ENCODE data around the gene VPS13D. TPM values are rescaled to one million over a fixed set of nuclear protein-coding genes. Genes with fewer than 3 reads are reported as not detected.

The VPS13D gene
- total RNA-seq, 1 donor from 2014 or later, result 28.3 TPM

- TF ChIP-seq, protein P1, sequence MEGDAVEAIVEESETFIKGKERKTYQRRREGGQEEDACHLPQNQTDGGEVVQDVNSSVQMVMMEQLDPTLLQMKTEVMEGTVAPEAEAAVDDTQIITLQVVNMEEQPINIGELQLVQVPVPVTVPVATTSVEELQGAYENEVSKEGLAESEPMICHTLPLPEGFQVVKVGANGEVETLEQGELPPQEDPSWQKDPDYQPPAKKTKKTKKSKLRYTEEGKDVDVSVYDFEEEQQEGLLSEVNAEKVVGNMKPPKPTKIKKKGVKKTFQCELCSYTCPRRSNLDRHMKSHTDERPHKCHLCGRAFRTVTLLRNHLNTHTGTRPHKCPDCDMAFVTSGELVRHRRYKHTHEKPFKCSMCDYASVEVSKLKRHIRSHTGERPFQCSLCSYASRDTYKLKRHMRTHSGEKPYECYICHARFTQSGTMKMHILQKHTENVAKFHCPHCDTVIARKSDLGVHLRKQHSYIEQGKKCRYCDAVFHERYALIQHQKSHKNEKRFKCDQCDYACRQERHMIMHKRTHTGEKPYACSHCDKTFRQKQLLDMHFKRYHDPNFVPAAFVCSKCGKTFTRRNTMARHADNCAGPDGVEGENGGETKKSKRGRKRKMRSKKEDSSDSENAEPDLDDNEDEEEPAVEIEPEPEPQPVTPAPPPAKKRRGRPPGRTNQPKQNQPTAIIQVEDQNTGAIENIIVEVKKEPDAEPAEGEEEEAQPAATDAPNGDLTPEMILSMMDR (IDR thresholded peaks at IDR 0.05), result no peak
- no peaks in the 10 kb centered on the region for H3K9me3 ChIP-seq
- DNase-seq (ENCODE audit: low spot score in 2 of 2), result no peak
- peaks cover 36 to 60% of the 10 kb centered on the region in 2 donors for H3K36me3 ChIP-seq
- intact Hi-C loops (cut with DNase I), result no loop called here
- H3K27ac ChIP-seq, result peak overlapping the region; percentile 26 to 45
- H3K4me3 ChIP-seq, result no peak overlapping the region
- H3K27me3 ChIP-seq, result no peaks in the 10 kb centered on the region
- peaks cover 0 to 5% of the 10 kb centered on the region in 2 donors for H3K4me1 ChIP-seq
These were observed 64.2 kb downstream of the VPS13D start for GRCh38 chr1:12294076-12294475.

DNA sequence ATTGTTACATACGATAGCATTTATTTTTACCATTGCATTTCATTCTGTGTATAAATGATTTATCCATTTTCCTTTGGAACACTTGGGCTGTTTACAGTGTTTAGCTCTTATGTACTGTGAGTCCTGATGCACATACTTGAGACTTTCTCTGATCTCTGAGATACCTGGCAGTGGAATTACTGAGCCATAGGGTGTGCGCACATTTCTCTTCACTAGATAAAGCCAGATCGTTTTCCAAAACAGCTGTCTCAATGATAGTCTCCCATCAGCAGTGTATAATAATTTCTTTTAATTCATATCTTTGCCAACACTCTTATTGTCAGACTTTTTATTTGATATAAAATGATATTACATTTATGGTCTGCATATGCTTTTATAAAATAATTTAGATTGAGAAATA, 66.2 kb downstream of the VPS13D start:
- H3K27ac ChIP-seq, result no peak overlapping the region
- TF ChIP-seq, protein P1 (IDR thresholded peaks at IDR 0.05), result no peak
- H3K9me3 ChIP-seq, result no peaks in the 10 kb centered on the region
- H3K4me1 ChIP-seq, result peaks cover 0 to 5% of the 10 kb centered on the region in 2 donors
- no peak for DNase-seq (ENCODE audit: low spot score in 2 of 2)
- H3K27me3 ChIP-seq, result no peaks in the 10 kb centered on the region
- intact Hi-C loops (cut with DNase I), result no loop called here
- H3K4me3 ChIP-seq, result no peak overlapping the region
- peaks cover 35 to 64% of the 10 kb centered on the region in 2 donors for H3K36me3 ChIP-seq

DNA sequence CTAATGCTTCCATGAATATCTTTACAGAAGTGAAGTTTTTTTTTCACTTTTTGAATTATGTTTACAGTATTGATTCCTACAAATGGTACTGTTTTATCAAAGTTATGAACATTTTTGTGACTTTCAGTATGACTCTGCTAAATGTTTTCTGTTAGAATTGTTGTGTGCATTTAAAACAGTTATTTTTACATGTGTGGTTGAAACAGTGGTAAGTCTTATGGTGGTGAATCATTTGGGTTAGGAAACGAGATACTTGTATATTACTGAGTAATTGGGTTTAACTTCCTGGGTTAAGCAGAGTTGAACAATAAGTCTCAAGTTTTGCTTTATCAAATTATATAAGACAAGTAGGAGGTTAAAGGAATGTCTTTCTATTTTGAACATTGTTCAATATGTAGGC, 66.8 kb downstream of the VPS13D start:
- TF ChIP-seq, protein P1 (IDR thresholded peaks at IDR 0.05), result no peak
- Histone ChIP-seq H3K27ac (no peak overlapping the region), H3K36me3 (peaks cover 34 to 66% of the 10 kb centered on the region in 2 donors), H3K4me3 (no peak overlapping the region), H3K27me3 (no peaks in the 10 kb centered on the region), H3K4me1 (peaks cover 0 to 5% of the 10 kb centered on the region in 2 donors), H3K9me3 (no peaks in the 10 kb centered on the region)
- intact Hi-C loops (cut with DNase I), result no loop called here
- DNase-seq (ENCODE audit: low spot score in 2 of 2), result no peak

DNA sequence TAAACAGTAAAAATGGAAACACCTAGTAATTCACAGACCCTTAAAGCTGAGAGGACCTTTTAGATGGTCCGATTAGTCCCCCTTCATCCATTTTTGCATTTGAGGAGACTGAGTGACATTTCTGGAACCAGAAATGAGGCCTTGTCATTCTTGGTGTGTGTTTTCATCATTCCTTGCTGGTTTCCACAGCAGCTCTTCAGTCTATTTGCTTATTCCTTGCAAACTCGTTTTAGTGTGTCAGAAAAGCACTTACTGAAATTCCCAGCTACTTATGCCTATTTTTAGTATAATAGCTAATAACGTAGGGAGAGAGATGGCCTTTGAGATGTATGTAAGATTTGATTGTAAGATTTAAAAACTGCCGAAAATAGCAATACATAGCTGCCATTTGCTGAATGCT, 70.9 kb downstream of the VPS13D start:
- H3K4me1 ChIP-seq, result no peaks in the 10 kb centered on the region
- H3K27me3 ChIP-seq, result no peaks in the 10 kb centered on the region
- intact Hi-C loops (cut with DNase I), result no loop called here
- DNase-seq (ENCODE audit: low spot score in 2 of 2), result no peak
- TF ChIP-seq, protein P1 (IDR thresholded peaks at IDR 0.05), result no peak
- H3K9me3 ChIP-seq, result no peaks in the 10 kb centered on the region
- H3K27ac ChIP-seq, result no peak overlapping the region
- H3K4me3 ChIP-seq, result no peak overlapping the region
- peaks cover 27 to 59% of the 10 kb centered on the region in 2 donors for H3K36me3 ChIP-seq

DNA sequence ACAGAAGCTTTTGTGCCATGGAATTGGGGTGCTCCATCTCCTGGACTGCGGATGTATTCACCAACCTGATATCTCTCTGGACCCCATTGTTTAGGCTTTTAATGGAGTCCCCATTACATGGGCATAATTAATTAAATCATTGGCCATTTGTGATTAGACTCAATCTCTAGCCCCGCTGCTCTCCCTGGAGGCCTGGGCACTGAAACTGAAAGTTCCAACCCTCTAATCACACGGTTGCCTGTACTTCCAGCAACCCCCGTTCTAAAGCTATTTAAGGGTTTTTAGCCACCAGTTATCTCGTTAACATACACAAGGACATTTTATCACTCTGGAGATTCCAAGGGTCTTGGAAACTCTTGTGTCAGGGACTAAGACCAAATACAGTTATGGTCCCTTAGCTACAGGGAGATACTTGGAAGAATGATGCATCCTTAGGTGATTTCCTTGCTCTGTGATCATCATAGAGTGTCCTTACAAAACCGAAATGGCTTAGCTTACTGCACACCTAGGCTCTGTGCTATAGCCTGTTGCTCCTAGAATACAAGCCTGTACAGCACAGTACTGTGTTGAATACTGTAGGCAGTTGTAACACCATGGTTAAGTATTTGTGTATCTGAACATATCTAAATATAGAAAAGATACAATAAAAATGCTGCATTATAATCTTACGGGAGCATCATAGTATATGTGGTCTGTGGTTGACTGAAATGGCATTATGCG, 71.8 kb downstream of the VPS13D start:
- H3K4me3 ChIP-seq, result no peak overlapping the region
- no peak overlapping the region for H3K27ac ChIP-seq
- no peaks in the 10 kb centered on the region for H3K4me1 ChIP-seq
- H3K9me3 ChIP-seq, result no peaks in the 10 kb centered on the region
- peaks cover 28 to 64% of the 10 kb centered on the region in 2 donors for H3K36me3 ChIP-seq
- TF ChIP-seq, protein P1 (IDR thresholded peaks at IDR 0.05), result no peak
- DNase-seq (ENCODE audit: low spot score in 2 of 2), result no peak
- intact Hi-C loops (cut with DNase I), result no loop called here
- H3K27me3 ChIP-seq, result no peaks in the 10 kb centered on the region
